ENCODE data around the gene CHKA.

- TF ChIP-seq POLR2AphosphoS5 (IDR thresholded peaks at IDR 0.05; ENCODE audit: low read depth, low read length) (no peak), SIN3A (IDR thresholded peaks at IDR 0.05; ENCODE audit: borderline replicate concordance, insufficient read depth, low read length) (no peak), TAF1 (IDR thresholded peaks at IDR 0.05; ENCODE audit: borderline replicate concordance, insufficient read depth, low read length) (no peak), REST (IDR thresholded peaks at IDR 0.05; ENCODE audit: insufficient read depth in 1 of 2, low read depth in 2 of 2, low read length in 2 of 2) (no peak)
Measured at GRCh38 chr11:68125164-68125563, 4.0 kb upstream of the CHKA start.
